Central memory CD4-positive, alpha-beta T cell (primary cell): Measurements from ENCODE around the gene PHTF2.

ENCODE experiments used
- DNase-seq: peaks from one replicate; pipeline ENCODE4 v3.0.0; 2022

Gene PHTF2

GRCh38 chr7:77885155-77885554 is 86.6 kb downstream of the PHTF2 start:
- DNase-seq = no peak

GRCh38 chr7:77887567-77887966 is 89.0 kb downstream of the PHTF2 start:
- DNase-seq = no peak

GRCh38 chr7:77888998-77889397 is 90.4 kb downstream of the PHTF2 start:
- DNase-seq = no peak

- no peak for DNase-seq
Measured at GRCh38 chr7:77893813-77894212, 95.2 kb downstream of the PHTF2 start.

- DNase-seq = no peak
Measured at GRCh38 chr7:77894574-77895091, 96.1 kb downstream of the PHTF2 start.

- no peak for DNase-seq
Measured at GRCh38 chr7:77895905-77896304, 97.3 kb downstream of the PHTF2 start.

GRCh38 chr7:77897004-77897547 is 98.5 kb downstream of the PHTF2 start:
- no peak for DNase-seq

GRCh38 chr7:77899516-77899915 is 100.9 kb downstream of the PHTF2 start:
- no peak for DNase-seq

GRCh38 chr7:77903597-77903996 is 105.0 kb downstream of the PHTF2 start:
- DNase-seq = no peak

GRCh38 chr7:77904252-77904651 is 105.7 kb downstream of the PHTF2 start:
- DNase-seq = no peak

- no peak for DNase-seq
Measured at GRCh38 chr7:77907281-77907680, 108.7 kb downstream of the PHTF2 start.

- no peak for DNase-seq
Measured at GRCh38 chr7:77908664-77909063, 110.1 kb downstream of the PHTF2 start.

- no peak for DNase-seq
Measured at GRCh38 chr7:77910124-77910523, 111.6 kb downstream of the PHTF2 start.

- no peak for DNase-seq
Measured at GRCh38 chr7:77912293-77912692, 113.7 kb downstream of the PHTF2 start.

GRCh38 chr7:77913977-77914607 is 115.5 kb downstream of the PHTF2 start:
- no peak for DNase-seq

GRCh38 chr7:77917500-77918262 is 119.1 kb downstream of the PHTF2 start:
- no peak for DNase-seq

GRCh38 chr7:77918676-77919075 is 120.1 kb downstream of the PHTF2 start:
- DNase-seq = no peak

- DNase-seq = no peak
Measured at GRCh38 chr7:77923419-77923818, 124.8 kb downstream of the PHTF2 start.

- no peak for DNase-seq
Measured at GRCh38 chr7:77930496-77930895, 131.9 kb downstream of the PHTF2 start.

- DNase-seq = no peak
Measured at GRCh38 chr7:77931841-77932240, 133.3 kb downstream of the PHTF2 start.

GRCh38 chr7:77933394-77933793 is 134.8 kb downstream of the PHTF2 start:
- no peak for DNase-seq

- DNase-seq = no peak
Measured at GRCh38 chr7:77935652-77936348, 137.2 kb downstream of the PHTF2 start.

- no peak for DNase-seq
Measured at GRCh38 chr7:77940647-77941046, 142.1 kb downstream of the PHTF2 start.
